Measurements from ENCODE around the gene EFCAB6.

EFCAB6 gene

DNA sequence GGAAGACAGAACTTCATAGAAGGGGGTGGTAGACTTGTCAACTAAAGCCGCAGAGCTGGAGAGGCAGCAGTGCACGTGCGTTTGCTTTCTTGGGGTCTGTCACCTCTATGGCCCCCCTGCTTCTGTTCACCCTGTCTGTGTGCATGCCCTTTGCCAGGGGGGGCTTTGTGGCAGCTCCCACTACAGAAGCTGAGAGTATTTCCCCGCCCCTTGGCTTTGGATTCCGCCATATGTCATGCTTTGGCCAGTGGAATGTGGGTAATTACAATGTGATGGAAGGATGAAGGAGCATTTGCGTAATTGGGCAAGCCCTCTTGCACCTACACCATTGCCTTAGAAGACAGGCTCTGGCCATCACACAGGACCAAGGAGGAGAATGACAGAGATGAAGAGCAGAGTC is 247.2 kb downstream of the EFCAB6 start:
- no peak for DNase-seq

DNA sequence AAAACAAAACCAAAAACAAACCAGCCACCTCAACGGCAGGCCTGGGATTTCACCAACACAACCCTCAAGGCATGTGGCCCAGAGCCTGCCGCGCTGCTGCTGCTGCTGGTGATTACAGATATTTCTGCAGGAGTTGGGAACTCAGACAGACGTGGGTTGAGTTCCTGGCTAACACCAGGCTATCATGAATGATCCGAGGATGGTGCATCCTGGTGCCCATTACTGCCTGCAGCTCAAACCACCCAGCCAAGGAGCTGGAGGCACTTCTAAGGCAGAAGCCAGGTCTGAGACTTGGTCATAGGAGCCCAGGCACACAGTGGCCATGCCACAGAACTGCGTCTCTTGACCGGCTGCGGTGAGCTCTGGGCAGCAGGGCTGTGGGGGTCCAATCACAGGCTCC is 248.5 kb downstream of the EFCAB6 start:
- no peak for DNase-seq

DNA sequence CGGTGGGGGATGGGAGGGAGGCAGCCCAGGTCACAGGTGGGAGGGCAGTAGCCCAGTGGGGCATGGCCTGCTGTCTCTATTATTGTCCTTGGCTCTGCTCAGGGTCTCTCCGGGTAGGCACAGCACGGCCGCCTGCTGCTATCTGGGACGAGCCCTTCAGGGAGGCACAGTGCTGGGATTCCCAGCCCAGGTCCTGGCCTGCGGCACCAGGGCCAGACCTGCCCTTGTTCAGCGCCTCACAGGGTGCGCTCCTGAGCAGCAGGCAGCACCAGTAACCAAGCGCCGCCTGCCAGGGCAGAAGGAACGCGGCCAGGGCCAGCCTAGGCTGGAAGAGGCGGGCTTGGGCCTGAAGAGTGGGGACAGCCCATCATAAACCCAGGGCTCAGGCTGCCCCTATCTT is 249.3 kb downstream of the EFCAB6 start:
- no peak for DNase-seq

DNA sequence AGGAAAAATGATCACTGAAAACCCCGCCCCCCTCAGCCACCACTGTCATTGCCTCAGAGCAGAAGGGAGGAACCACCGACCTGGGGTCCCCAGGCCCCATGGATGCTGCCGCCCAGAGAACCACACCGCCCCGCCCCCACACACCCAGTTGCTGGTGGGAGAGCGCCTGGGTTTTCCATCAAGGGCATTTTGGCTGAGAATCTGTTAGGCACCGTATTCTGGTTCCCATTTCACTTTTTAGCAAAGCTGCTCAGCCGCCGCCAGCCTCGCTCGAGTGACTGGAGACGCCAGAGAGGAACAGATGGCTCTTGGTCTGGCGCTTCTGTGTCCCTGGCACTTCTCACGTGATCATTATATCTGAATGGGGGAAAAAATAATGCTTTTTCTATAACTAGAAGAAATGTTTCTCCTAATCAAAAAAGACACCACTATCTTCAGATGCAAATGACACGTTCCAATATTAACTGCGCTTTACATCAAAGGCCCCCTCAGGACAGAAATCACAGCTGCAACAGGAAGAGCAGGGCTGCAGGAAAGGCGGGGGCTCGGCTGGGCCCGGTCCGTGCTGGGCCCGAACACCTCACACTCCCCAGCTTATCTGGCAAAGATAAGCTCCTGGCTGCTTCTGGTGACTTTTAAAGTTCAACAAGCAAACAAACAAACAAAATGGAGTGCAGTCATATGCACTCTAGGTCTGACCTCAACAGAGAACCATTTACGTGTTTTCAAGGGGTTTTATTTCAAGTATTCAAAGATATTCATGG is 250.5 kb downstream of the EFCAB6 start:
- DNase-seq, result no peak

DNA sequence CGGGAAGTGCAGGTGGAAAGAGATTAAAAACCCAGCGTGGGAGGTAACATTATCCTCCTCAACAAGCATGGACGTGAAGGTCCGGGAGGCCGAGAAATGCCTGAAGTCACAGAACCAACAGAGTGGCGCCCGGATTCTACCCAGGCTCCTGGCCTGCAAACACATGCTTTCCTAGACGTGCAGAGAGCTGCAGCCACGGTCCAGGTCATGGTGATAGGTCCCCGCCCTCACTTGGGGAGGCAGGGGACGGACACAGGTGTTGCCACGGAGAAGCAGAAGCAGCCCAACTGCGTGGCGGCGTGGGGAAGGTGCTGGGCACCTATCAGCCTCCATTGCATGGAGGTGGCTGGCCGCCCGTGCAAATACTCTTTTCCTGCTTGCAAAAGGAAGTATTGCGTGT is 251.5 kb downstream of the EFCAB6 start:
- DNase-seq, result no peak

DNA sequence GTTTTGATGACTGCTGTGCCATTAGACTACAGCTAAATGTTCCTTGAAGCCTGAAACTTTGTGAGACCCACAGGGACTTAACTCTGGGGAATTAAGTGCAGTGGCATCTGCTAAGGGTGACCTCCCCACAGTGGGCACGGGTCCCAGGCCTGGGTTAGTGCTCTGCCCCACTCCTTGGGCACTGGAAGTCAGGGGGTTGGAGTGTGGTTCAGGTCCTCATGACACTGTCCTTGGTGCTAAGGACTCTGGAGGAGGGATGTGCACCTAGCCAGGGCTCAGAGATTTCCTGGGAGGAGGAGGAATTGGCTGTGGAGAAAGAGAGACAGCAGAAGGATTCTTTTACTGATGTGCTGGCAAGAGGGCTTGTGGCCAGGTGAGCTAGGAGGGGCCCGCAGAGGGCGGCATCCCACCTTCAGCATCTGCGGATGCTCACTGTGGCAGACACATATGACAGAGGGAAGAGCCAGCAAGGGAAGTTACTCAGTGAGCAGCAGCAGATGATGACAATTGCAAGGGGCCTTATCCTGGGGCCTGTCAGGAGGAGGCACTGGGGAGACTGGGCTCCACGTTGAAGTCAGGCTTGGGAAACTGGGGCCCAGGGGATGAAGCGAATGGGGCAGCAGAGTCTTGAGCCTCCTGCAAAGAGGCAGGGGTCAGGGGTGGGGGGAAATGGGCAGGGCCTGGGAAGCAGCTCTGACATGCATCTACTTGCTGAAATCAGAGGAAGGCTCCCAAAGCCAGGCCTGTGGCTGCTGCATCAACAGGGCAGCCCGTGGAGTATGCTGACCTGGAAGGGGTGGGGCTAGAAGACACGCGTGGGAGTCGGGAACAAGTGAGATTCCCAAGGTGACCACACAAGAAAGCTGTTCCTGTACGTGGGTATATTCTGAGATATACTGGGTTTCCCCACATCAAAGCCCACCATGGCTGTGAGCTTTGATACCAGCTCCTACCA is 256.3 kb downstream of the EFCAB6 start:
- no peak for DNase-seq

DNA sequence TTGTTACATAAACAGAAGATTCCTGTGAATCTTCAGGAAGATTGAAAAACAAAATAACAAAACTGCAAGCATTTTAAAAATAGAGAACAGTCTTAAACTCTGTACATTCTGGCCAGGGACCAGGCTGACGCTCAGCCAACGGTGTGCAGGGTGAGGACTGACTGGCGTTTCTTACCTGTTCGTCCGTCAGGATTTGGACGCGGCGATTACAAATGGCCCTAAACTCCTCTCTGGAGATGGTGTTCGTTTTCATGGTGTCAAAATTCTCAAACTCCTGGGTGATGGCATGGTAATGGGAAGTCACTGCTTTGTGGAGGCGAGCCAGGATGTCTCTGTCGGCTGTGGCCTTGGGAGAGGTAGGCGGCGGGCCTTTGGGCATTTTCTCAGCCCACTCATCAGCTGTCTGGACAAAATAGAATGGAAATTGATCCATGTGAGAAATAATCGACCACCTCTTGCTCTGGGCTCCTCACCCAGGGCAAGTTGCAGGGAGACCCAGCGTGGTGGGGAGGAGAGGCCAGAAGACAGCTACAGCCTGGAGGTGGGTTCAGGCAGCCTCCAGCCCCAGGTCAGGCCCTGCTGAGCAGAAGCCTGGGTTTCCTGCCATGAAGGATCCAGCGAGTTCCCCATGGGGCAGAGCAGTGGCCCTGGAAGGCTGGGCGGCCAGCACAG is 257.3 kb downstream of the EFCAB6 start:
- DNase-seq, result no peak

DNA sequence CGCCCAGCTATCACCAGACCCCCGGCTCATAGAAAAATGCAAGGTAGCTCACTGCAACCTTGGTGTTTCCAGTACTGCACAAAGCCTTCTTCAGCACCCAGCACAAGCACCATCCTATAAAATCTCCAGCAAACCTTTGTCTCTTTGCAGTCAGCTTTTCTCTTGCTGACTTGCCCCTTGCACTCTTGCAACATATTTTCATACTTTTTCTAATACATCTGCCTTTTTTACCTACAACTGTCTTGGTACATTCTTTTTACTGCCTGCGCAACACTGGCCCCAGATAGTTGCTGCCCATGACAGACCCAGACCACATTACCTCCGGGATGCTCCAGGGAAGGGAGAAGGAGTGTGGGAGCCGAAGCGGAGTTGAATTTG is 257.9 kb downstream of the EFCAB6 start:
- DNase-seq, result no peak

DNA sequence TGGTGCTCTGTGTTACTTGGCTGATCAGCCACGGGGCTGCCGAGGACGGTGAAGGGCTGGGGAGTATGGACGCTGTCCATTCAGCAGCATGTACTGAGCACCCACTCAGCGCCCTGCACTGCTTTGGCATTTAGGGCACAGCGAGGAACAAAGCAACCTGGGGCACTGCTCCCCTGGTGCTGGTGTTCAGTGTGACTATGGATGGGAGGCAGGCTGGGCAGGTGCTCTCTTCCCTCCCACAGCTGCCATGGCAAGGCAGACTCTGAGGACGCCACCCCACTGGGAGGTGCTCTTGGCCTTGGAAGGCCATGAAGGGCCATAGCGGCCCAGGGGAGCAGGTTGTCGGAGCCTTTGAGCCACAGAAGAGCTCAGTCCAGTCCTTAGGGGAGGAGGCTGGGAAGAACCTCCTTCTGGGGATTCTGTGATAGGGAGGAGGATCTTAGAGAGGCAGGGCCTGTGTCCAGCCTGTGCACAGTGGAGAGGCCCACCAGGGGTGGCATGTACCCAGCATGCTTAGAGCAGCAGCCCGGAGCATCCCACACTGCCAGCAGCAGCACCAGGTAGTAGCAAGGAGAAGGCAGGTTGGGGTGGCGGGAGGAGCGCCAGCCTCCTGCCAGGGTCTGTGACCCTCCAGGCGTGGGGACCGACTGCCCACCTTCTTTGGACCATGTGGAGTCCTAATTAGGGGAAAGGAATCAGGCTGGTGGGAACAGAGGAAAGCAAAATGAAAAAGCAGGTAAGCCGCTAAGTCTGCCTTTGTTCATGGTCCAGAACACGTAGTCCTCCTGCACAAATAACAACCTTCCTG is 258.4 kb downstream of the EFCAB6 start:
- no peak for DNase-seq

DNA sequence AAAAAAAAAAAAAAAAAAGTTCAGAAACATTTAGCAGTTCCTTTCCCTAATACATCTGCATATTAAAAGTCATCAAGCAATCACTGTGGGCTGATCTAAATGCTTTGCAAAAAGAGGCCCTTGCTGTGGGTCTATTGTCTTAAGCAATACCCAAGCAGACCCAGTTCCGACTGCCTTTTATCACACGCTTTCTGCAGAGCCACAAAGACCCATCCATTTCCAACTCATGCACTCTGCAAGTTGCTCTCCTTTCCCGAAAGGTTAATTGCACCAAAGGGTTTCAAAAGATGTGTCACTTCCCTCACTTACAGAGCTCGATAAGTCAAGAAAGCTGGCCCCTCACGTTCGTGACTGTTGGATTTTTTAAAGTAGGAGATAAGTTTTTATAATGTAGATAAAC is 261.4 kb downstream of the EFCAB6 start:
- DNase-seq, result no peak

DNA sequence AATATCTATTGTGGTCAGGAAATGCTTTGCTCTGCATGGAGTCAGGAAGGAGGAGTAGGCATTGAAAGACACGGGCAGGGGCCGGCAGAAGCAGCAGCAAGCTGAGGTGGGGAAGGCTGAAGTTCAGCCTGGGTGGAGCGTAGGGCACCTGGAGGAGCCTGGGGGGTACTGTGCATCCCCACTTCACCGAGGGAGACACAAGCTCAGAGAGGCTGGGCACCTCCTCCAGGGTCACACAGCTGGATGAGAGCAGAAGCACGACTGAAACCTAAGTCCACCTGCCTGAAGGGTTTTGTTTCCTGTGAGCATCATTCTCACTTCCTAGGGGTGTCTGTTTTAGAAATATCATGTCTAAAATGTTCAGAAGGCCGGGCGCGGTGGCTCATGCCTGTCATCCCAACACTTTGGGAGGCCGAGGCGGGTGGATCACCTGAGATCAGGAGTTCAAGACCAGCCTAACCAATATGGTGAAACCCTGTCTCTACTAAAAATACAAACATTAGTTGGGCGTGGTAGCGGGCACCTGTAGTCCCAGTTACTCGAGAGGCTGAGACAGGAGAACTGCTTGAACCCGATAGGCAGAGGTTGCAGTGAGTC is 262.0 kb downstream of the EFCAB6 start:
- no peak for DNase-seq

DNA sequence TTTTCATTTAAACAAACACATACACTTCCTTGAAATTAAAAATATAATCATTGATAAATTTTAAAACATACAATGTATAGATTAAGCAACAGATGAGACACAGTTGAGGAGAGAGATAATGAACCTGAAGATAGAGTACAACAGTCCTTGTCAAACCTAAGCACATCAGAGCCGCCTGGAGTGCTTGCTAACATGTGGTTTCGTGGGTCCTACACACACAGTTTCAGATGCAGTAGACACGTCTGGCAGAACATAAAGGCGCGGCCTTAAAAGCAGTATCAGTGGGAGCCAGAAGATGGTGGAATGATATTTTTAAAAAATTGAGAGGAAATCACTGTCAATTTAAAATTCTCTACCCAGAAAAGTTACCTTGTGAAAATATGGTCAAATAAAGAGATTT is 265.9 kb downstream of the EFCAB6 start:
- peak; percentile 29 for DNase-seq

DNA sequence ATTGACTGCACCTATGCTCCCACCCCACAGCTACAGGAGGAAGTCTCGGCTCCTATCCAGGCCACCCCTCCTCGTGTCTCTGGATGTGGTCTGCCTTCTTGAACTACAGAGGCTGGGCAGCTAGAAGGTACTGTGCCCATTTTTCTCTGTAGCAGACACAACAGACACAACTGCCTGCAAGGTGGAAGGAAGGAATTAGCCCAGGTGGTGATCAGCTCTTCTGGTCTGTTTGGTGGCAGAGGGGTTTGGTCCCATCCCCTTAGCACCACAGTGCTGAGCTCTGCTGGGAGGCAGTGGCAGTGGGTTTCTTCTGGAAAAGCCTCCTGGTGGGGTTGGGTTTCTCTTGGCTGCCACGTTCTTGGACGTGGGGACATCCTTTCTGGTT is 267.8 kb downstream of the EFCAB6 start:
- no peak for DNase-seq

DNA sequence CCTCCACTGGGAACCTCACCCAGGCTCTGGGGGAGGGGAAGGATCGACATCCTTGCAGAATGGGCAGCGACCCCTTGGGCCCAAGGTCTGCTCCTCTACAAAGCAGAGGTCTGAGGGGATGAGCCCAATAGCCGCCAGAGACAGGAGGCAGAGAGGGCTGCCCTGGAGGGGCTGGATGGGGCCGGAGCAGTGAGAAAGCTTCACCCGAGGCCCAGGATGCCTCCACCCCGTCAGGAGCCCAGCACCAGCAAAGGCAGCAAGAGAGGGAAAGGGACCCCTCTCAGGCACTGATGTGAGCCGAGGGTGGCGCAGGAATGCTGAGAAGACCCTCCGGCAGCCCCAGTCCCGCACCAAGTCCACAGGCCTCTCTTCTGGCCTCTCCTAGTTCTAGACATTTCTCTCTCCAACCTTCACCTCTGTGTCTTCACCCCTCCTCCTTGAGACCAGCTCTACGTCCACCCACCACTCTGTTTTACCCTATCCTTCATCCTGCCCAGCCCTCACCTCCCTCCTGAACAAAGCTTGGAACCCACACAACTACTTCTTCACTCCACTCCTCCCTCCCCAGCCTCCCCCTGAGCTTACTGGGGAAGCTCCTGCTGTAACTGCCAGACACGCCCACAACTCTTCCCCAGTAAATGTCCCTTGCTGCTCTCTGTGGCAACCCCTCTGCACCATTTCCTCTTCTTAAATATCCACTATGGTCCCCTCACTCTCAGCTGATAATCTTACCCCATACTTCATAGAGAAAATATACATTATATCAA is 268.4 kb downstream of the EFCAB6 start:
- DNase-seq, result peak; percentile 3

DNA sequence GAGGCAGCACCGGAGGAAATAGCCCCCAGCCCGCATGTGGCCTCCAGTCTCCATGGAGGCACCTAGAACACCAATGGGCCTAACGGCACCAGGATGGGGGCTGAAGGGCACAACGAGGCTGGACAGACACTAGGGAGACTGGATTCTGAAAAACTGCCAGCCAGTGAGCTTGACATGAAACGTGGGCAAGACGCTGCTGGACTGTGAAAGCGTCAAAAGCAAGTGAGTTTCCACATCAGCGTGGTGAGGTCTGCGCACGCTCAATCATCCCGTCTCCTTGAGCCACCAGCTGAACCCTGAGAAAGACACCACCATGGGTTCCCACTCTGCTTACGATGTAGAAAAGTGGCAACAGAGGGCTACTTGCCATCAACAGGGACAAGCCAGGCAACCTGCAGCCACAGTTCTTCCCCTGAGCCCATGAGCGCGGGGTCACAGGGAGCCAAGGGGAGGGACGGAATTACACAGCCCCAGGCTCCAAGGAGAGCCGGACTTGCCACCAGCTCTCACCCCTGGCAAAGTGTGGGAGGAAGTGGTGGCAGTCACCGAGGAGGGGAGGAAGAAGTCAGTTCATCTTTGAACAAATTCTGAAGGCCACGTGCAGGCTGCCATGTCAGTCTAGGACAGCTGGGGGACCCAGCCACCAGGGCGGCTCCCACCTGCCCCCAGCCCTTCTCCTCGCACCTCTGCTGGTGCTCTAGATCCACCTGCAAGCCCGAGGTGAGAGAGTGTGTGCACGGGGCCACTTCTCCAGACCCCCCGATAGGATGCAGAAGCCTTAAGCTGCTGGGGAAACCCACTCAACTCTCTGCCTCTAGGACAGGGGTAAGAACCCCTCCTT is 269.2 kb downstream of the EFCAB6 start:
- no peak for DNase-seq

DNA sequence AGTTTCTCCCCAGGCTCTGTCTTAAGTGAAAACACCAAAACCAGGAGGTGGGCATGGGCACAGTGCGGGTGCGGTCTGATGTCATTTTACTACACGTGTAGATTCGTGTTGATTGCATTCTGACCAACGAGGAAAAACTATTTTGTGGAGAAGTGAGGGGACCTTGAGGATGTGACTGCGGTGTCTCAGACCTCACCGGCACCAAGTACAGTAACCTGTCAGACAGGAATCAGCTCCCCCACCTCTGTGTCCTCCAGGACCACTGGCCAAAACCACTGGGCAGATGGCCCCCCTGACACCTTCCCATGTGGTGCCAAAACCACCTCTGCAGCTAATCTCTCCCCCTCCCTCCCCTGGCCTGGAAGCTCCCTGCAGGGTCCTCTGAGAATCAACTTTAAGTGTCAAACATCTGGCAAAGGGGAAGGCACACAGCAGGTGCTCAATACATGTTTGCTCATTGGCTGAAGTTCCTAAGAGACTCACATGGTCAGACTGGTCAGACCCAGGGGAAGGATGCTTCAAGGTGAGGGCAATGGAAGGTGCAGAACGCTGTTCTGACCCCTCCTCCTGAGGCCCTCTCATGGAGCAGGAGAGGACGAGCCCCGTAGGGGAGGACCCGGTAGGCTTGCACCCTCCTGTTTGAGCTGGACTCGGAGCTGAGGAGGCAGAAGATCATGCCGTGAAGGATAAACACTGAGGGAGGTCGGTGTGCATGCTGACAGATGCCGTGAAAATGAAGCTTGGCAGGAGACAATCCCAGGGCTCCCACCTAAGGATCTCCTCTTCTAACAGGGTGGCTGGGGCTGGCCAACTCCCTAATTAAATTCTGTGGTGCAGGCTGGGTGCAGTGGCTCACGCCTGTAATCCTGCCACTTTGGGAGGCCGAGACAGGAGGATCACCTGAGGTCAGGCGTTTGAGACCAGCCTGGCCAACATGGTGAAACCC is 270.4 kb downstream of the EFCAB6 start:
- DNase-seq, result no peak

DNA sequence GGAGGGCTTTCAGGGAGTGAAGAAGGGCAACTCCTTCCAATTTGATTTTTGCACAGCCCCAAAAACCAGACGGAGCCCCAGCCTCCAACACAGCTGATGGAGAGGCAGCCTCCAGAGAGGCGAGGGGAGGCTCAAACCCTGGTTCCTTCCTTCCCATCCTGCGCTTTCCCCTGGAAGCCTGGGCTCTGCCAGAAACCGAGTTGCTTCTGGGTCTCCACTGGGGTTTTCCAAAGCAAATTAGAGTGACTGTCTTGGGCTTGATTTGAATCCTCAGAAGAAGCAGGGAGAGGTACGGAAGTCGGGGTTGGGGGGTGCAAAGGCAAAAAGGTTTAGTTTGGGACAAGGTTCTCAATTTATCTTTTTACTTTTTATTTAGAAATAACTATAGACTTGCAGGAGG is 271.1 kb downstream of the EFCAB6 start:
- DNase-seq, result no peak

DNA sequence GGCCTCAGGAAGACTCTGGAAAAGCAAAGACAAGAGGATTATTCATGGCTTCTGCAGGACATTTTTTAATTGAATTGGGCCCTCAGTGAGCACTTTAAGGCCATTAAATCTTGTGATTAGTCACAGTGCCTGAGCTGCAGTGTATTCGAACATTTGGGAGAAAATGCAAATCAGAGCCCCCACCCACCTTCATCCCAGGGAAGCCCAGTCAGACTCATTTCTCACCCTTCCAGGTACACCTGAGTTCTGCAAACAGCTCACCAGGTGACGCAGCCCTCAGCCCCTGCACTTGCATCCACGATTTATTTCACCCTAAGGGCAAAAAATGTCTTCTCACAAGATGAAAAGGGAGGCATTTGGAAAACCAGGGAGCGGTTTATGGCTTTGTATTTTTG is 271.6 kb downstream of the EFCAB6 start:
- DNase-seq, result no peak

All from hematopoietic multipotent progenitor cell treated with erythropoietin and hydrocortisone succinate and interleukin-3 and kit ligand, for 4 days (in vitro differentiated cells).